Heart left ventricle (tissue), 13 donors: ENCODE measurements around the gene GPX2.

Experiments used
- POLR2A ChIP-seq, 2 donors: fragments of 450-650 bp; IDR thresholded peaks; one replicate each; pipeline ENCODE4 v1.6.1; 2017; ENCODE audit warnings: antibody characterized with exemption in 2 of 2, mild to moderate bottlenecking in 2 of 2, moderate library complexity in 2 of 2
- TF ChIP-seq, protein P1 (sequence below), 12 donors: fragments of 200-600 bp; sonication (generic) in 4 of 12; IDR thresholded peaks; one replicate each; pipeline versions ENCODE4 v1.5.0 to v1.8.0; 2018 to 2022; ENCODE audit warnings: antibody characterized with exemption in 12 of 12, mild to moderate bottlenecking in 5 of 12
- donor health status: ischemic (EF 13 %, LVEDD 7.1; RV severe dilation, severe dysfunction).
- donor health status: DM: no; HTN: yes; CAD: no.
- donor health status: DM: no; HTN: no; CAD: no.
- donor health status: ischemic (EF 25% LVEDD 6.9; RV normal size, moderate dysfunction).
- donor health status: ischemic (EF 25% LVEDD 5.7; RV mildly dilated, moderate dysfunction).
- donor health status: ischemic (EF 35%, LVEDD 5.7; RV mildly dilated, moderate dysfunction).
- donor health status: nonischemic (EF 11% LVEDD 7.7; RV severe dilation, severe dysfunction).
- donor health status: DM: yes; HTN: yes; CAD: no.
- donor health status: PGD.
- donor health status: ischemic (EF 29% LVEDD 5.4; RV normal size, mild dysfunction).
- donor health status: nonischemic (EF 23%, LVEDD 6.1; RV moderate dilation, normal function).

- TF ChIP-seq, protein P1, sequence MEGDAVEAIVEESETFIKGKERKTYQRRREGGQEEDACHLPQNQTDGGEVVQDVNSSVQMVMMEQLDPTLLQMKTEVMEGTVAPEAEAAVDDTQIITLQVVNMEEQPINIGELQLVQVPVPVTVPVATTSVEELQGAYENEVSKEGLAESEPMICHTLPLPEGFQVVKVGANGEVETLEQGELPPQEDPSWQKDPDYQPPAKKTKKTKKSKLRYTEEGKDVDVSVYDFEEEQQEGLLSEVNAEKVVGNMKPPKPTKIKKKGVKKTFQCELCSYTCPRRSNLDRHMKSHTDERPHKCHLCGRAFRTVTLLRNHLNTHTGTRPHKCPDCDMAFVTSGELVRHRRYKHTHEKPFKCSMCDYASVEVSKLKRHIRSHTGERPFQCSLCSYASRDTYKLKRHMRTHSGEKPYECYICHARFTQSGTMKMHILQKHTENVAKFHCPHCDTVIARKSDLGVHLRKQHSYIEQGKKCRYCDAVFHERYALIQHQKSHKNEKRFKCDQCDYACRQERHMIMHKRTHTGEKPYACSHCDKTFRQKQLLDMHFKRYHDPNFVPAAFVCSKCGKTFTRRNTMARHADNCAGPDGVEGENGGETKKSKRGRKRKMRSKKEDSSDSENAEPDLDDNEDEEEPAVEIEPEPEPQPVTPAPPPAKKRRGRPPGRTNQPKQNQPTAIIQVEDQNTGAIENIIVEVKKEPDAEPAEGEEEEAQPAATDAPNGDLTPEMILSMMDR (IDR thresholded peaks at IDR 0.05), result no peak
- TF ChIP-seq POLR2A (IDR thresholded peaks at IDR 0.05), result no peak
Measured at GRCh38 chr14:64931123-64931522, 11.4 kb downstream of the GPX2 start.
